ENCODE measurements around the gene GPR35. TPM values are rescaled to one million over a fixed set of nuclear protein-coding genes. Genes with fewer than 3 reads are reported as not detected.

The GPR35 gene
- polyA plus RNA-seq, 4 donors = 75.5 to 367 (median 233) TPM

DNA sequence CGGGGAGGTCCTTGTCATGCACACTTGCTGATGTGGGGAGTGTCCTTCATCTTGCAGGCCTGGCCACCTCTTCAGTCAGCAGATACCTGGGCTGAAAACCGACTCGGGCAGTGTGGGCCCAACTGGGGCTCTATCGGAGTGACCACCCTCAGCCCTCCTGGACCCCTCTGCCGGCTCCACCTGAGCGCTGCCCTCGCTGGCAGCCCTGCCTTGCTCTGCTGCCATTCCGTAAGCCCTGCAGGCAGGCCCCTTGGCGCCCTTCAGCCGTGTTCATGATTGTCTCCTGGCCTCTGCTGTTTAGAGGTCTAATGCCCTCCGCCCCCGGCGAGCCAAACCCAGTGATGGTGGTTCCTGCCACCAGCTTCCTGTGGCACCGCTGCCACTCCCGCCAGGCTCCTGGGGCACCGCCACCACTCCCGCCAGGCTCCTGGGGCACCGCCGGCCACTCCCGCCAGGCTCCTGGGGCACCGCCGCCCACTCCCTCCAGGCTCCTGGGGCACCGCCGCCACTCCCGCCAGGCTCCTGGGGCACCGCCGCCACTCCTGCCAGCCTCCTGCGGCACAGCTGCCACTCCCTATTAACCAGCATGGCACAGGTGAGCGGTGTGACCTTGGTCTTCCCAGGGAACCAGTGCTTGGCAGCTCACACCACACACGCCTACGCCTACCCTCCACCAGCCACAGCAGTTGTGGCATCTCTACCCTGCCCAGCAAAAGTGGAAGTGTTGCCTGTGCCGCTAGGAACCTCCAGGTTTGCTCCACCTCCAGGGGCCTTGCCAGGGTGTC is 22.8 kb upstream of the GPR35 start:
- no peak for FAIRE-seq
- no peaks in the 10 kb centered on the region for H3K9me3 ChIP-seq (ENCODE audit: control insufficient read depth in 2 of 2, insufficient read depth in 1 of 2, low read depth in 1 of 2, low read length in 1 of 2)
- 83 to 89% (median 86%) methylated on average over 20 to 32 of the region's 32 CpGs for WGBS, 3 donors
- peaks cover 0 to 24% (median 0%) of the 10 kb centered on the region in 3 donors for H3K4me1 ChIP-seq (ENCODE audit: control insufficient read depth in 3 of 3, insufficient read depth in 2 of 3, low read depth in 1 of 3, low read length in 2 of 3)
- no peak for DNase-seq
- H3K4me3 ChIP-seq (ENCODE audit: low read depth in 1 of 3, low read length in 3 of 3) = no peak overlapping the region
- no peak overlapping the region for H3K27ac ChIP-seq (ENCODE audit: low read depth in 1 of 3, low read length in 2 of 3)
- peaks cover 2 to 70% (median 4%) of the 10 kb centered on the region in 3 donors for H3K36me3 ChIP-seq (ENCODE audit: control insufficient read depth in 3 of 3, insufficient read depth in 2 of 3, low read depth in 1 of 3, low read length in 3 of 3)
- no peaks in the 10 kb centered on the region for H3K27me3 ChIP-seq (ENCODE audit: control insufficient read depth in 3 of 3, insufficient read depth in 3 of 3, low read length in 3 of 3)

DNA sequence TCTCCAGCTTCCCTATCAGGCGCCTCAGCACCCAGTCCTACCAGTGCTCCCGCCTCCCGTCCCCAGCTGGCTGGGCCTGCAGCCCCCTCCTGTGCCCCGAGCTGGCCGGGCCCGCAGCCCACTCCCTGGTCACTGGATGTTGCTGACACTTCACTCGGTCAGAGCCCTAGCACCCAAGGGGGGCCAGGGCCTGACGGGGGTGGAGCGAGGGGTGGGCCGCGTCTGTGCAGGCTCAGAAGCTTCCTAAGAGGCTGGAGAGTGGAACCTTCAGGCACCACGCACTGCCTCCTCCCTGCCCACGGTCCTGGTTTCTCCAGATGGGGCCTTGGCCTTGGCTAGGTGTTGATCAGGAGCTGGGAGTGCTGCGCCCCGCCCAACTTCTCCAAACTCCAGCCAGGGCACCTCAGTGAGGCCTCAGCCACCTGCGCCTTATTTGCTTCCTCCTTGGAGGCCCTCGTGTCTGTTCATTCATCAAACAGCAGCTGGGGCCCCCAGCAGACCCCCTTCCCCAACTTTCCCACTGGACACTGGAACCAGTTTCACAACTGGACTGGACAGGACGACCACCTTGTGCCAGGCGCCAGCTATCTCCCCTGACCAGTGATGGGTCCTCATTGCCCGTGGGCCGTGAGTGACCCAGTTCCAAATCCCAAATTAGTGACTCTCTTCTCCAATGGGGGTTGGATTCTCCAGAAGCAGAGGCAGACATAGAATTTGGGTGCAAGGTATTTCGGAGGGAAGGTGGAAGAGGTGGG is 22.0 kb upstream of the GPR35 start:
- H3K27ac ChIP-seq (ENCODE audit: low read depth in 1 of 3, low read length in 2 of 3) = peak overlapping the region in 2 of 3 donors; percentile 92 to 96
- no peak for DNase-seq
- peaks cover 0 to 24% (median 0%) of the 10 kb centered on the region in 3 donors for H3K4me1 ChIP-seq (ENCODE audit: control insufficient read depth in 3 of 3, insufficient read depth in 2 of 3, low read depth in 1 of 3, low read length in 2 of 3)
- no peaks in the 10 kb centered on the region for H3K9me3 ChIP-seq (ENCODE audit: control insufficient read depth in 2 of 2, insufficient read depth in 1 of 2, low read depth in 1 of 2, low read length in 1 of 2)
- no peak for FAIRE-seq
- WGBS, 3 donors = 79 to 86% (median 84%) methylated on average over 21 to 22 of the region's 22 CpGs
- no peak overlapping the region for H3K4me3 ChIP-seq (ENCODE audit: low read depth in 1 of 3, low read length in 3 of 3)
- peaks cover under 1 to 62% (median 2%) of the 10 kb centered on the region in 3 donors for H3K36me3 ChIP-seq (ENCODE audit: control insufficient read depth in 3 of 3, insufficient read depth in 2 of 3, low read depth in 1 of 3, low read length in 3 of 3)
- H3K27me3 ChIP-seq (ENCODE audit: control insufficient read depth in 3 of 3, insufficient read depth in 3 of 3, low read length in 3 of 3) = no peaks in the 10 kb centered on the region

DNA sequence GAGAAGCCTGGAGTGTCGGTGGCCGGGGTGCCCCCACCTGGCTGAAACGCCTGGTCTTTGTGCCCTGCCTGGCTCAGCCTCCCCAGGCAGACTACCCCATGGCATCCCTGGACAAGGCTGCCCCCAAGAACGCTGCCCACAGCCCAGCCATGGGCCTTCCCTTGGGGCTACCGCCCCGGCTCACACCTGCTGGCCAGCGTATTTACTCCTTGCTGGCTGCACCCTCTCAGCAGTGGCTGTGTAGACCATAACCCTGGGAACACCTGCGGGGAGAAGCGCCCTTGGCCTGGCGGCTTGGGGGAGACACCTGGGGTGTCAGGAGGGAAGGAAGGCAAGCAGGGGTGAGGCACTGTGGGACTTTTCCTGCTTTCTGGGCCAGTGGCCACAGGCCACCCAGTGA is 21.4 kb upstream of the GPR35 start:
- H3K4me1 ChIP-seq (ENCODE audit: control insufficient read depth in 3 of 3, insufficient read depth in 2 of 3, low read depth in 1 of 3, low read length in 2 of 3) = peaks cover 0 to 24% (median 0%) of the 10 kb centered on the region in 3 donors
- no peaks in the 10 kb centered on the region for H3K27me3 ChIP-seq (ENCODE audit: control insufficient read depth in 3 of 3, insufficient read depth in 3 of 3, low read length in 3 of 3)
- FAIRE-seq (no peak), DNase-seq (peak in 1 of 2 donors; percentile 32)
- H3K9me3 ChIP-seq (ENCODE audit: control insufficient read depth in 2 of 2, insufficient read depth in 1 of 2, low read depth in 1 of 2, low read length in 1 of 2) = no peaks in the 10 kb centered on the region
- peak overlapping the region; percentile 90 to 96 (median 92) for H3K27ac ChIP-seq (ENCODE audit: low read depth in 1 of 3, low read length in 2 of 3)
- peaks cover 0 to 56% (median 2%) of the 10 kb centered on the region in 3 donors for H3K36me3 ChIP-seq (ENCODE audit: control insufficient read depth in 3 of 3, insufficient read depth in 2 of 3, low read depth in 1 of 3, low read length in 3 of 3)
- H3K4me3 ChIP-seq (ENCODE audit: low read depth in 1 of 3, low read length in 3 of 3) = no peak overlapping the region
- WGBS, 3 donors = 45 to 78% (median 61%) methylated on average over 10 of the region's 10 CpGs

DNA sequence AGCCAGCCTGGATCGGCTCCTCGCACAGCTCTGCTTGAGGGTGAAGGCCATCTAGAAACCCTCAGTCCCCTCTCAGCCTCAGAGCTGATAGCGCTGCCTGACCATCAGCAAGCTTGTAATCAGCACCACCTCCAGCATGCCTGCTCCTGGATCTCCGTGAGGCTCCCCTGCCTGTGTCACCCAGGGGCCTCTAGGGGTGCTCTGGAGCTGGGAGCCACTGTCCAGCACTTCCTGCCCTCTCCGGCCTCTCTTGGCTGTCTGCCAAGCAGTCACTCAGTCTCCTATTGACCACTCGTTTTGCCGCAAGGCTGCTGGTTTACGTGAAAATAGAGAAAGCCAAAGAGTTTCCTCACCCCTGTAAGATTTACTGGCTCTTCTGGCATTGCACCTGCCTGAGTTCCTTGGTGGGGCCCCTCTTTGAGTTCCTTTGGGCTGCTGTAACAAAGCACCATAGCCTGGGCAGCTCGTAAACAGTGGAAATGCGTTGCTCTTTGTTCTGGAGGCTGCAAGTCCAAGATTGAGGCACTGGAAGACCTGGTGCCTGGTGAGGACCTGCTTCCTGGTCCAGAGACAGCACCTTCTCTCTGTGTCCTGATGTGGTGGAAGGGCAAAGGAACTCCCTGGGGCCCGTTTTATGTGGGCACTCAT is 20.9 kb upstream of the GPR35 start:
- Histone ChIP-seq H3K9me3 (ENCODE audit: control insufficient read depth in 2 of 2, insufficient read depth in 1 of 2, low read depth in 1 of 2, low read length in 1 of 2) (no peaks in the 10 kb centered on the region), H3K27me3 (ENCODE audit: control insufficient read depth in 3 of 3, insufficient read depth in 3 of 3, low read length in 3 of 3) (no peaks in the 10 kb centered on the region), H3K36me3 (ENCODE audit: control insufficient read depth in 3 of 3, insufficient read depth in 2 of 3, low read depth in 1 of 3, low read length in 3 of 3) (peaks cover 0 to 50% (median 0%) of the 10 kb centered on the region in 3 donors), H3K4me1 (ENCODE audit: control insufficient read depth in 3 of 3, insufficient read depth in 2 of 3, low read depth in 1 of 3, low read length in 2 of 3) (peaks cover 0 to 24% (median 0%) of the 10 kb centered on the region in 3 donors), H3K27ac (ENCODE audit: low read depth in 1 of 3, low read length in 2 of 3) (peak overlapping the region; percentile 90 to 96 (median 92)), H3K4me3 (ENCODE audit: low read depth in 1 of 3, low read length in 3 of 3) (peak overlapping the region in 2 of 3 donors; percentile 28 to 74)
- 19 to 39% (median 29%) methylated on average over 10 to 11 of the region's 11 CpGs for WGBS, 3 donors
- DNase-seq (peak; percentile 83 to 88), FAIRE-seq (no peak)

DNA sequence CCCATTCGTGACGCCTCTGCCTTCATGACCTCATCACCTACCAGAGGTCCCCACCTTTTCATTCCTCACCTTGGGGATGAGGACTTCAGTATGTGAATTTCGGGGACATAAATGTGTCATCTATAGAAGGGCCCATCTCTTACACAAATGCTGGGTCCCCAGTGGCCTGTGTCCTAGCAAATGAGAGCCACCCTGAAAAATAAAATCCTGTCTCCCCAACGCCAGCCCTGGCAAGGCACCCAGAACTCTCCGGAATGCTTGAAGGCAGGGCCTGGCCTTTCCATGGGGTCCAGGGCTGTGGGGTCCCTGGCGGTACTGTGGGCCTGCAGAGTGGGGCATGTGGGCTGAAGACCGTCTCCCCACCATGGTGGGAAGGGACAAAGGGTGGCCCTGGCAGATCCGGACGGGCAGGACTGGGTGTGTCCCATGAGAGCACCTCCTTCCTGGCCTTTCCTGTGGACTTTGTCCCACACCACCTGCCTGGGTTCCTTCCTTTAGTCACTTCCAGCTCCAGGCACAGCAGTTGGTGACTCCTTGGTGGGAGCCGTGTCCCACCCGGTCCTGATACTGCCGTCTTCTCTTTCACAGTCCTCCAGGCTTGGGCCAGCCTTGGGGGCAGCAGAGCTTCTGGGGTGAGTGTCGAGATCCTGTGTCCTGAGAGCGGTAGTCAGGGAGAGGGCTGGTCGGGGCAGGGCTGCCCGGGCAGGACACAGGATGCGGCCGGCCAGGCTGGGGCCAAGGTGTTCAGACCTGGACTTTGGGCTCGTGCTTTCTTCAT is 20.2 kb upstream of the GPR35 start:
- FAIRE-seq (no peak), DNase-seq (peak; percentile 94 to 97)
- Histone ChIP-seq H3K9me3 (ENCODE audit: control insufficient read depth in 2 of 2, insufficient read depth in 1 of 2, low read depth in 1 of 2, low read length in 1 of 2) (no peaks in the 10 kb centered on the region), H3K27me3 (ENCODE audit: control insufficient read depth in 3 of 3, insufficient read depth in 3 of 3, low read length in 3 of 3) (no peaks in the 10 kb centered on the region), H3K27ac (ENCODE audit: low read depth in 1 of 3, low read length in 2 of 3) (peak overlapping the region; percentile 92 to 96 (median 92)), H3K4me1 (ENCODE audit: control insufficient read depth in 3 of 3, insufficient read depth in 2 of 3, low read depth in 1 of 3, low read length in 2 of 3) (peaks cover 0 to 24% (median 0%) of the 10 kb centered on the region in 3 donors), H3K4me3 (ENCODE audit: low read depth in 1 of 3, low read length in 3 of 3) (peak overlapping the region in 2 of 3 donors; percentile 74 to 95), H3K36me3 (ENCODE audit: control insufficient read depth in 3 of 3, insufficient read depth in 2 of 3, low read depth in 1 of 3, low read length in 3 of 3) (peaks cover 0 to 45% (median 0%) of the 10 kb centered on the region in 3 donors)
- 13 to 70% (median 40%) methylated on average over 19 of the region's 19 CpGs for WGBS, 3 donors

DNA sequence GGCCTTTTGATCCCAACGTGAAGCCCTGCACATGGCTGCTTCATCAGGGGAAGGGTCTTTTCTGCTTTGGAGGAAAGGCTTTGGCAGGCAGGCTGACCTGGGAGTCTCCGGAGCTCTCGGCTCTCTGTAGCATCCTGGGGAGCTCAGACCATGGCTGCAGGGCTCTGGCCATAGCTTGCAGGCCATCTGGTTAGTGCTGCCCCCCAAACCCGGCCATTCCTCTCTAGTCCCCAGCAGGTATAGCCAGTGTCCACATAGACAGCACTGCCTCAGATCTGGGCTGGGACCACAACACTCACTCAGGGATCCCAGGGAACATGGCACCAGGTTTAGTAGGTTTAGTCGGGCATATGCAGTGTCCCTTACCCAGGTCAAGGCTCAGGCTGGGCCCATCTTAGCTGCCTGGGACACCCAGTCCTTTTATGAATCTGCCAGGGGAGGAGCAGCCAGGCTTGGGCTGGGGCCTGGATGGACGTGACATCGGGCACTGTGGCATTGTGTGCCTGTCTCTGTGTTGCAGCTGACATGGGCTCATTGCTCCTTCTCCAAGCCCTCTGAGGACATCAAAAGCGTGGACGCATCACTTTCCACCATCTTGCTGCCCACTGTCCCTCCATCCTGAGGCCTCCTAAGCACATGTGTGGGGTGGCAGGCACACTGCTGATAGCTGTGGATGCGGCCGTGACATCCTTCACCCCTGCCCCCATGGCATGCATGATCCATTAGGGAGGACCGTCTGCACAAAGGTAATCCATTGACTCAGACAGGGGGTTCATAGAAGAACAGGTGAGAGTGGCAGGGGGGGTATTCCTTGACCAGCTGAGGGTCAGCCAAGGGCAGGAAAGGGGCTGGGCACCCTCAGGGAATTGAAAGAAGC is 19.2 kb upstream of the GPR35 start:
- H3K4me1 ChIP-seq (ENCODE audit: control insufficient read depth in 3 of 3, insufficient read depth in 2 of 3, low read depth in 1 of 3, low read length in 2 of 3) = peaks cover 0 to 24% (median 0%) of the 10 kb centered on the region in 3 donors
- peaks cover 0 to 39% (median 0%) of the 10 kb centered on the region in 3 donors for H3K36me3 ChIP-seq (ENCODE audit: control insufficient read depth in 3 of 3, insufficient read depth in 2 of 3, low read depth in 1 of 3, low read length in 3 of 3)
- H3K27ac ChIP-seq (ENCODE audit: low read depth in 1 of 3, low read length in 2 of 3) = peak overlapping the region; percentile 92 to 96 (median 92)
- no peaks in the 10 kb centered on the region for H3K9me3 ChIP-seq (ENCODE audit: control insufficient read depth in 2 of 2, insufficient read depth in 1 of 2, low read depth in 1 of 2, low read length in 1 of 2)
- 23 to 65% (median 45%) methylated on average over 12 of the region's 12 CpGs for WGBS, 3 donors
- FAIRE-seq (no peak), DNase-seq (peak in 1 of 2 donors; percentile 25)
- no peaks in the 10 kb centered on the region for H3K27me3 ChIP-seq (ENCODE audit: control insufficient read depth in 3 of 3, insufficient read depth in 3 of 3, low read length in 3 of 3)
- peak overlapping the region; percentile 24 to 95 (median 74) for H3K4me3 ChIP-seq (ENCODE audit: low read depth in 1 of 3, low read length in 3 of 3)

DNA sequence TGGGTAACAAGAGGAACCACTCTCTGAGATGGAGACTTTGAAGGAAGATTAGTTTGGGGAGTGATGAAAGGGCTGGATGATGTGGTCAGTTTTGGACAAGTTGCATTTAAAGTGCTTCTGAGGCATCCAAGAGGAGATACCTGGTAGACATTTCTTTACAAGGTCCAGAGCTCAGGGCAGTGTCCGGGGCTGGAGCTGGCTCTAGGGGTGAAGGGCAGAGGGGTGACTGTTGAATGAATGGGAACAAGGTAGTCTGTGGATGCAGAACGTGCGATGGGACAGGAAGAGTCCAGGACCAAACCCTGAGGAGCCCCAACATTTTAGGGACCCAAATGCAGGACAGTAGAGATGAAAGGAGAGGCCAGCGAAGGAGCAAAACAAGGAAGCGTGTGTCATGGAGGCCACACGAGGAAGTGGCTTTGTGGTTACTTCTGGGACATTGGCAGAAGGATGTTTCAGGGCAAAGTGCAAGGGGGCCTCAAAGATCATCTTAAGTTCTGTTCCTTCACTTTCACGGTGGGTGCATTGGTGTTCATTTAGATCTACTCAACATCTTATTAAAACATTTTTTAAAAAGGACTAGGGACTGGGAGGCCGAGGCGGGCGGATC is 13.6 kb upstream of the GPR35 start:
- Histone ChIP-seq H3K27ac (ENCODE audit: low read depth in 1 of 3, low read length in 2 of 3) (peak overlapping the region in 1 of 3 donors; percentile 3), H3K27me3 (ENCODE audit: control insufficient read depth in 3 of 3, insufficient read depth in 3 of 3, low read length in 3 of 3) (no peaks in the 10 kb centered on the region), H3K4me3 (ENCODE audit: low read depth in 1 of 3, low read length in 3 of 3) (no peak overlapping the region), H3K36me3 (ENCODE audit: control insufficient read depth in 3 of 3, insufficient read depth in 2 of 3, low read depth in 1 of 3, low read length in 3 of 3) (peaks cover 0 to 47% (median 12%) of the 10 kb centered on the region in 3 donors), H3K4me1 (ENCODE audit: control insufficient read depth in 3 of 3, insufficient read depth in 2 of 3, low read depth in 1 of 3, low read length in 2 of 3) (peaks cover 4 to 5% (median 5%) of the 10 kb centered on the region in 3 donors), H3K9me3 (ENCODE audit: control insufficient read depth in 2 of 2, insufficient read depth in 1 of 2, low read depth in 1 of 2, low read length in 1 of 2) (peaks cover 0 to 10% of the 10 kb centered on the region in 2 donors)
- DNase-seq = peak in 1 of 2 donors; percentile 40
- FAIRE-seq = no peak
- 76 to 84% (median 83%) methylated on average over 10 of the region's 10 CpGs for WGBS, 3 donors
